Osteoblast (primary cell): ENCODE measurements around the gene RNF150. TPM values are rescaled to one million over a fixed set of nuclear protein-coding genes. Genes with fewer than 3 reads are reported as not detected.

Experiments used
- DNase-seq: peaks from one replicate; pipeline ENCODE4 v3.0.0; 2011; ENCODE audit warnings: low spot score, mixed read lengths; ENCODE audit not compliant: insufficient read length; ENCODE audit errors: missing footprints
- H2AFZ ChIP-seq: 2 replicates; pipeline ENCODE4 v1.6.0; 2011; ENCODE audit warnings: mild to moderate bottlenecking, low read length
- H3K27ac ChIP-seq: 2 replicates; pipeline ENCODE4 v1.5.1; 2011; ENCODE audit warnings: mild to moderate bottlenecking, low read depth, low read length, moderate library complexity
- H3K27me3 ChIP-seq: 2 replicates; pipeline ENCODE4 v1.6.0; 2012; ENCODE audit warnings: mild to moderate bottlenecking, control low read depth, inconsistent platforms, low read length, moderate library complexity; ENCODE audit not compliant: insufficient read depth
- H3K36me3 ChIP-seq: 2 replicates; pipeline ENCODE4 v1.5.1; 2011; ENCODE audit warnings: mild to moderate bottlenecking, low read length, control low read depth, moderate library complexity; ENCODE audit not compliant: insufficient read depth
- H3K4me1 ChIP-seq: 2 replicates; pipeline ENCODE4 v1.5.1; 2011; ENCODE audit warnings: mild to moderate bottlenecking, low read length, control low read depth, moderate library complexity; ENCODE audit not compliant: insufficient read depth
- H3K4me2 ChIP-seq: 2 replicates; pipeline ENCODE4 v1.6.0; 2011; ENCODE audit warnings: mild to moderate bottlenecking, low read length; ENCODE audit not compliant: insufficient read depth
- H3K4me3 ChIP-seq: fragments of 200-600 bp; sonication (generic); 3 replicates; pipeline ENCODE4 v1.5.1; 2012; ENCODE audit warnings: mild to moderate bottlenecking, low read length, inconsistent platforms; ENCODE audit not compliant: insufficient read depth
- H3K79me2 ChIP-seq: 2 replicates; pipeline ENCODE4 v1.6.0; 2012; ENCODE audit warnings: mild to moderate bottlenecking, low read length, control low read depth, inconsistent platforms; ENCODE audit not compliant: insufficient read depth
- H3K9me3 ChIP-seq: 2 replicates; pipeline ENCODE4 v1.5.1; 2011; ENCODE audit warnings: low read depth, low read length, control low read depth
- H4K20me1 ChIP-seq: 2 replicates; pipeline ENCODE4 v1.6.0; 2012; ENCODE audit warnings: mild to moderate bottlenecking, low read length, control low read depth; ENCODE audit not compliant: insufficient read depth
- total RNA-seq: library from RNA; depleted of rRNA; stranded (reverse); fragments of >200 nt; gene quantifications from 2 replicates; pipeline ENCODE4 v1.2.3, GENCODE V29; 2012
- TF ChIP-seq, protein P1 (sequence below): IDR thresholded peaks from 2 replicates; pipeline ENCODE4 v1.5.1; 2011; ENCODE audit warnings: mild to moderate bottlenecking, low read depth, low read length, moderate library complexity; ENCODE audit errors: extremely low read depth

Gene RNF150
- 13.4 and 13.8 TPM in 2 replicates for total RNA-seq

DNA sequence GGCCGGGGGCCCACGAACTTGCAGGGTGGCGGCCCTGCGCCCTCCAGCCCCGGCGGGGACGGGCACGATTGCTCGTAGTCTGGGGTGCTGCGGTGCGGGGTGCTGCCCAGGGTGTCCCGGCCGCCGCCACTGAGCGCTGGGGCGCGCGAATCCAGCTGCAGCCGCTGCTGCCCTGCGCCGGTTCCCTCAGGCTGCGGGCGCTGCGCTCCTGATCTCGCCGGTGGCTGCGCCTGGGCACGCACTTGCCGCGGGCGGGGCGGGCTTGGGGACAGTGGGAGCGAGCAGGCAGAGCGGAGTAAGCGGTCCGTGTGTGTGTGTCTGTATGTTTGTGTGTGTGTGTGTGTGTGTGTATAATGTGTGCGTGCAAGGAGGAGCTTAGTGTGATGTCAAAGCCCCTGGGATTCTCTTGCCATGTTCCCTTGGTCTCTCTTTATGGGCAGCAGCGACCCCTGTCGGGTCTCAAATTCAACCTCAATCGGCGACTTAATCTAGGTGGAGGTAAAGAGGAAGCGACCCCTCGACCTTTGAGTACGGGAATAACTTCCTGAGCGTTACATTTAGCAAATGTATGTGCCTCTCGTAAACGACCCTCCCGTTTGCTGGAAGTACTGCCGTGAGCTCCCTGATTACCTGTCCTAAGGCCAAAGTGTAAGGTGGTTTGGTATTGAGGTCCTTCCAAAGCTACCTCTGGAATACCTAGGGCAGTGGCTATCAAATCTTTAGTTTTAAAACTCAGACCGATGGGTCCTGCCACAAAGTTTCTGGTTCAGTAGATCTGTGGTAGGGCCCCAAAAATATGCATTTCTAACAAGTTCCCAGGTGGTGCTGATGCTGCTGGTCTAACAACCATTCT, at the start of gene RNF150:
RNF150 (minus strand) TSS at position 324 of the 853 bp plus-strand sequence.
- H3K4me3 ChIP-seq: peak within 1 kb of the TSS; percentile 95
- peak within 1 kb of the TSS; percentile 67 for H3K27ac ChIP-seq
- H3K27me3 ChIP-seq: peaks cover 29% of the 10 kb centered on the region
- peak within 1 kb of the TSS; percentile 93 for H3K4me2 ChIP-seq
- peaks cover 17% of the 10 kb centered on the region for H4K20me1 ChIP-seq
- peaks cover 20% of the 10 kb centered on the region for H3K4me1 ChIP-seq
- TF ChIP-seq, protein P1, sequence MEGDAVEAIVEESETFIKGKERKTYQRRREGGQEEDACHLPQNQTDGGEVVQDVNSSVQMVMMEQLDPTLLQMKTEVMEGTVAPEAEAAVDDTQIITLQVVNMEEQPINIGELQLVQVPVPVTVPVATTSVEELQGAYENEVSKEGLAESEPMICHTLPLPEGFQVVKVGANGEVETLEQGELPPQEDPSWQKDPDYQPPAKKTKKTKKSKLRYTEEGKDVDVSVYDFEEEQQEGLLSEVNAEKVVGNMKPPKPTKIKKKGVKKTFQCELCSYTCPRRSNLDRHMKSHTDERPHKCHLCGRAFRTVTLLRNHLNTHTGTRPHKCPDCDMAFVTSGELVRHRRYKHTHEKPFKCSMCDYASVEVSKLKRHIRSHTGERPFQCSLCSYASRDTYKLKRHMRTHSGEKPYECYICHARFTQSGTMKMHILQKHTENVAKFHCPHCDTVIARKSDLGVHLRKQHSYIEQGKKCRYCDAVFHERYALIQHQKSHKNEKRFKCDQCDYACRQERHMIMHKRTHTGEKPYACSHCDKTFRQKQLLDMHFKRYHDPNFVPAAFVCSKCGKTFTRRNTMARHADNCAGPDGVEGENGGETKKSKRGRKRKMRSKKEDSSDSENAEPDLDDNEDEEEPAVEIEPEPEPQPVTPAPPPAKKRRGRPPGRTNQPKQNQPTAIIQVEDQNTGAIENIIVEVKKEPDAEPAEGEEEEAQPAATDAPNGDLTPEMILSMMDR: peak; percentile 84
- no peaks in the 10 kb centered on the region for H3K36me3 ChIP-seq
- H3K9me3 ChIP-seq: no peaks in the 10 kb centered on the region
- peak; percentile 95 for DNase-seq
- peaks cover 42% of the 10 kb centered on the region for H3K79me2 ChIP-seq
- H2AFZ ChIP-seq: peak within 1 kb of the TSS; percentile 90

- Histone ChIP-seq H3K4me1 (no peaks in the 10 kb centered on the region), H3K4me2 (no peak overlapping the region), H2AFZ (no peak overlapping the region), H3K79me2 (no peaks in the 10 kb centered on the region), H3K9me3 (no peaks in the 10 kb centered on the region), H3K4me3 (no peak overlapping the region), H3K27ac (no peak overlapping the region), H3K27me3 (peaks cover 17% of the 10 kb centered on the region), H3K36me3 (no peaks in the 10 kb centered on the region), H4K20me1 (no peaks in the 10 kb centered on the region)
- peak; percentile 65 for DNase-seq
- TF ChIP-seq, protein P1: no peak
Measured at GRCh38 chr4:141180991-141181761, 47.9 kb upstream of the RNF150 start.

DNA sequence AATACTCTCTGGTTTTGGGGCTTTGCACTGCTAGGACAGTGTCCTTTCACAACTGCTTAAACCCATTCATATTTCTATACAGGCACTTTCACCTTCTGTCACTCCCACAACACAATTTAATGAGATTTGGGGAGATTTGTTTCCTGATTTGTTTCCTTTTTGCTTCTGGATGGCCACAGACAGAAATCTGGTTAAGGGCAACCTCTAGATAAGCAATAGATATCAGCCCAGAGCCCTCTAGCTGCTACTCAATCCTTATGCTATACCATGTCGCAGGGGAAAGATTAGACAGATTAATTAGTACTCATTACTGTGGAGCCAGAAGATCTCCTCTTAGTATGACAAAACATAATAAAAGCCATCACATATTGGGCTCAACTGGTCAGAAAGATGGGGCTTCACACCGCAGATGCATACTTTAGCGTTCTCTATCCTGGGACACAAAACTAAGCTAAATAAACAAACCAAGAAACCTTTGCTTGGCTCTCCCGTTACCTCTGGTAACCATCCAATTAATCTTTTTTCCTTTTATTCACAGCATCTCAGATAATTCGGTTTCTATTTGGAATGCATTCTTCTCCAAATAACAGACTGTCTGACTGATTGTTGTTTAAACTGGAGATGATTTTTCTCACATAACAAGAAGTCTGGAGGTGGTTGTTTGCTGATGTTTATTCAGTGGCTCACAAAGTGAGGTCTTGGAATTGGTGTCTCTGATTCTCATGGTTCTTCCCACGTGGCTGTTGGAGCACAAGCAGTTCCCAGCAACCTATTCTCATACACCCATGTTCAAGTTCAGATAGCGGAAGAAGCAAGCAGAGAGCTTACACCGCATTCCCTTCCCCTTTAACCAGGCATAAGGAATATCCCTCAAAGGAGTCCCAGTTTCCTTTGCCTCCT, 46.5 kb upstream of the RNF150 start:
- DNase-seq: no peak
- TF ChIP-seq, protein P1: no peak
- no peaks in the 10 kb centered on the region for H3K4me1 ChIP-seq

More for the DNA sequence above, 46.5 kb upstream of the RNF150 start:
- Histone ChIP-seq H3K4me3 (no peak overlapping the region), H3K79me2 (no peaks in the 10 kb centered on the region), H3K9me3 (no peaks in the 10 kb centered on the region), H3K36me3 (no peaks in the 10 kb centered on the region), H2AFZ (no peak overlapping the region), H3K4me2 (no peak overlapping the region), H3K27ac (no peak overlapping the region), H4K20me1 (no peaks in the 10 kb centered on the region), H3K27me3 (peaks cover 17% of the 10 kb centered on the region)
